Pons (tissue), 1 donor: ENCODE measurements around the gene IL1R1.
A peak's percentile ranks its signal among the peaks of the same experiment; 100 is the strongest.

Source experiments
- DNase-seq: peaks from one replicate; pipeline ENCODE4 v3.0.0-alpha.2; 2016; ENCODE audit warnings: low spot score

The IL1R1 gene

DNA sequence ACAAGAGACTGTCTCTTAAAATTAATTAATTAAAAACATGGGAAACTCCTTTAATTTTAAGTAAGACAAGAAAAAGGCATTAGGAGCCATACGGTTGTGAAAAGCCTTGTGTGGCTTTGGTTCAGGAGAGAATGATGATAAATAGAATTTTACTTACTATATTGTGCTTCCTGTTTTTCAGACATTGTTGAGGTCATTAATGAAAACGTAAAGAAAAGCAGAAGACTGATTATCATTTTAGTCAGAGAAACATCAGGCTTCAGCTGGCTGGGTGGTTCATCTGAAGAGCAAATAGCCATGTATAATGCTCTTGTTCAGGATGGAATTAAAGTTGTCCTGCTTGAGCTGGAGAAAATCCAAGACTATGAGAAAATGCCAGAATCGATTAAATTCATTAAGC, 33.6 kb downstream of the IL1R1 start:
- no peak for DNase-seq

DNA sequence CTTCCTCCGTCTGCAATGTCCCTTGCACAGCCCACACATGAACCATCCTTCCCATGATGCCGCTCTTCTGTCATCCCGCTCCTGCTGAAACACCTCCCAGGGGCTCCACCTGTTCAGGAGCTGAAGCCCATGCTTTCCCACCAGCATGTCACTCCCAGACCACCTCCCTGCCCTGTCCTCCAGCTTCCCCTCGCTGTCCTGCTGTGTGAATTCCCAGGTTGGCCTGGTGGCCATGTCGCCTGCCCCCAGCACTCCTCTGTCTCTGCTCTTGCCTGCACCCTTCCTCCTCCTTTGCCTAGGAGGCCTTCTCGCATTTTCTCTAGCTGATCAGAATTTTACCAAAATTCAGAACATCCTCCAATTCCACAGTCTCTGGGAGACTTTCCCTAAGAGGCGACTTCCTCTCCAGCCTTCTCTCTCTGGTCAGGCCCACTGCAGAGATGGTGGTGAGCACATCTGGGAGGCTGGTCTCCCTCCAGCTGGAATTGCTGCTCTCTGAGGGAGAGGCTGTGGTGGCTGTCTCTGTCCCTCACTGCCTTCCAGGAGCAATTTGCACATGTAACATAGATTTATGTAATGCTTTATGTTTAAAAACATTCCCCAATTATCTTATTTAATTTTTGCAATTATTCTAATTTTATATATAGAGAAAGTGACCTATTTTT, 35.4 kb downstream of the IL1R1 start:
- no peak for DNase-seq

DNA sequence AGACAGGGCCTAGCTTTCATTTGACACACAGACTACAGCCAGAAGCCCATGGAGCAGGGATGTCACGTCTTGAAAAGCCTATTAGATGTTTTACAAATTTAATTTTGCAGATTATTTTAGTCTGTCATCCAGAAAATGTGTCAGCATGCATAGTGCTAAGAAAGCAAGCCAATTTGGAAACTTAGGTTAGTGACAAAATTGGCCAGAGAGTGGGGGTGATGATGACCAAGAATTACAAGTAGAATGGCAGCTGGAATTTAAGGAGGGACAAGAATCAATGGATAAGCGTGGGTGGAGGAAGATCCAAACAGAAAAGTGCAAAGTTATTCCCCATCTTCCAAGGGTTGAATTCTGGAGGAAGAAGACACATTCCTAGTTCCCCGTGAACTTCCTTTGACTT, 36.5 kb downstream of the IL1R1 start:
- no peak for DNase-seq

DNA sequence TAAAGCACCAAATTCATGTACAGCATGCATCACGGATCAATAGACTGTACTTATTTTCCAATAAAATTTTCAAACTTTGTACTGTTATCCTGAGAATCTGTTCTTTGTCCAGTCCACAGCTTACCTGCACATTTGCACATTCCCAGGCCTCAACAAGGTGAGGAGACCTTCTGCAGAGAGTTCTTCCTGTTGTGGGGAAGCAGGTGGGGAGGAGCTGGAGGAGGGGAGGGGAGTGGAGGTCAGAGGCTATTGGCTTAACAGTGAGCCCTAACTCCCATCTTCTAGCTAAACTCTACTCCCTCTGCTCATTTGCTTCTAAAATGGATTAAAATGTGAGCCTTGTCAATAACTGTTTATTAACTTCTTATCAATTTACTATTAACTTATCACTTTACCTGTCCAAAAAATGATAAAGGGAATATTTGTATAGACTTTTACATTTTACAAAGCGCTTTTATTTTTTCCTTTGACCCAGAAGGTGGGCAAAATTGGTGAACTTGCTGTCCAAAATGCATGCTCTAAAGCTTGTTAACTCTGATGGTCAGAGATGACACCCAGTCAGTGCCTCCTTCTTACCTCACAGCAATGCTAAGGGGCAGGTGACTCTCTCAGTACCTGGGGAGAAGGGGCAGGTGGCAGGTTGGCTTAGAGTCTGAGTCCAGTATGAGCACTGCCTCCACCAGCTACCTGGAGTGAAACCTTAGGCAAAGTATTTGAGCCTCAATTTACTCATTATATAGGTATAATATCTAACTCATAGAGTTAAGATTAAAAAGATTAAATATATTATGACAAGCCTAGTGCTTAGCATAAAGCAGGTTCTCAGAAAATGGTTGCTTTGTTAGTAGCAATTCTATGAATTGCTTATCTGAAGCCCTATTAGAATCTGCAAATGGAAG, 37.5 kb downstream of the IL1R1 start:
- DNase-seq: no peak

DNA sequence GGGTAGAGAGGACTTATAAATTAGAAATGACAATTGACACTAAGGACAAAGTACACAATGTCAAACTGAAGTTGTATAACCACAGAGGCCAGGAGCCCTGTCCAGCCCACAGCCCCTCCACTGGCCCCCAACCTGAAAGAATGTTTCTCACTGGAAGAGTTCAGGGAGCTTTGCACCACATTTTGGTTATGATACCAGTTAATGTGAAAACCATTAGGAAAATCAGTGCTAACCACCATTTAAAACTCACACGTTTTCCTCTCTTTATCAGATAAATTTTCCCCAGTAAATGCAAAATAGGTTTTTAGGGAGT, 38.1 kb downstream of the IL1R1 start:
- no peak for DNase-seq

DNA sequence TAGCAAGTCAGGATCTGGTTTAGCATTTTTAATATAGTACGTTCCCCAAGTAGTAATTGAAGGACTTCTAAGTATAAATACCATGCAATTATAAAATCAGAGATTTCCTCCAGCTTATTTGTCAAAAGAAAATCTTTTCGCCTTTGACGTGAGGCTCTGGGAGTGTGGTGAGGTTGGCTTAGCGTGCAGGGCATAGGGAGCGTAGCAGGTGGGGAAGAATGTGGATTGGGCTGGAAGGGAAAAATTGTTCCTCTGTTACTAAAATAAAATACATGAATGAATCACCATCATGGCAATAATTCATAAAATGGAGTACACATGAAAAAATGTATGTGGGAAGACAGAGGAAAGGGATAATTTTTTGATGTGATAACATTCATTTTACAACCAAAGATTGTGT, 38.8 kb downstream of the IL1R1 start:
- no peak for DNase-seq

DNA sequence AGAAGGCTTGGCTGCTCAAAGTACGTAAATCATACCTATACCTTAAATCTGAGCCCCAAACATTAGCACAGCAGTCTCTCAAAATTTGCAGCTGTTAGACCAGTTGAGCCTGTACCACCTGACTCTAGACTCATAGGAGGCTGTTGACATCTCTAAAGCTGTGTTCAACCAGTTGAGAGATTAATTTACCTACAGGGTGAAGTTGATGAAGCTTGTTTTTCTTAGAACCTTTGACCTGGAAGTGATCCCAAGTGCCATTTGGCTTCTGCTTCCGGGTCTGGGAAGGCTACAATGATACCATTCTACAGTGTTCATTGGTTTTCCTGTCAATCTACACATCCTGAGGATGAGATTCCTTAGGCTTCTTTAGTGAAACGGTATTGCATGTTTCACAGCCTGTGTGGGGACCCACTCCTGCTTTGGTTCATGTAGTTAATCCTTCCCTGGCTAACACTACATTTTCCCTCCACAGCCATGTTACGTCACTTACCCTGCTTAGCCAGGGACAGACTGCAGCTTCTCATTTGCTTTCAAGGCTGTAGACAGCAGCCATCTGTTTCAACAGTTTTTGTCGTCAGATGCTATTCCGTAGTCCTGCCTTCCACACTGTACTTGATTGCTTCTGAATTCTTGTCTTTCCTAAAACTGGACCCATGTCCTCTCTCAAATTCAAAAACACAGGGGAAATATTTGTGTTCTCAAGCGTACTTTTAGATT, 39.5 kb downstream of the IL1R1 start:
- no peak for DNase-seq

DNA sequence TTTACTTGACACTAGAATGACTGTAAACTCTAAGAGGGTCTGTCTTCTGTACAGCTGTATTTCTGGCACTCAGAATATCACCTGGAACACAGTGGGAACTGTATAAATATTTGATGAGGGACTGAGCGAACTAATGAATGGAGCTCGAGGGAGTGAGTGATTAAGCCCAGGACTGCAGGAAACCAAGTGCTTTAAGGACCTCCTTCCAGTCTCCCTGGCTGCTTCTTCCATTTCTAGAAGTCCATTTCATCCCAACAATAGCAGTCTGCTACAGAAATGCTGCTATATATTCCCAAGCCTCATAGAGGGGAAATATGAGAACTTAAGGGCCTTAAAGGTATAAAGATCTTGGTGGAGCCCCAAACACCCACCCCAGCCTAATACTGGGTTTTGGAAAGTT, 41.5 kb downstream of the IL1R1 start:
- DNase-seq: no peak

DNA sequence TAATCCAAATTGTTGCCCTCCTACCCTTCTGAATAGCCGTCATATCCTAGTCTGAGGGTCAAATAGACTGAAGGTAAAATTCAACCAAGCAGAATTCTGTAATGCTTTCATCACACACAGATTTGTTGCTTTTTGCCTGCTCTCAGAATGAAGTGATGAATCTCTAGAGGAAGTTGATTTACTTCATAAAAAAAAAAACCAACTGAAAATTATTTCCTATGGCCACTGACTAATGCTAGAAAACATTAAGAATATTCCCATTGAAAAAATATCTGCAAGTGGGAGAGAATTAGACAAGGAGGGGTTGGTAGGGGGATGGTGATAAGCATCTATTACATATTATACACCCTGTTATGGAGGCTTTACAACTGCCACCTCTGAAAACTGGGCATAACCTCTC, 42.0 kb downstream of the IL1R1 start:
- no peak for DNase-seq

DNA sequence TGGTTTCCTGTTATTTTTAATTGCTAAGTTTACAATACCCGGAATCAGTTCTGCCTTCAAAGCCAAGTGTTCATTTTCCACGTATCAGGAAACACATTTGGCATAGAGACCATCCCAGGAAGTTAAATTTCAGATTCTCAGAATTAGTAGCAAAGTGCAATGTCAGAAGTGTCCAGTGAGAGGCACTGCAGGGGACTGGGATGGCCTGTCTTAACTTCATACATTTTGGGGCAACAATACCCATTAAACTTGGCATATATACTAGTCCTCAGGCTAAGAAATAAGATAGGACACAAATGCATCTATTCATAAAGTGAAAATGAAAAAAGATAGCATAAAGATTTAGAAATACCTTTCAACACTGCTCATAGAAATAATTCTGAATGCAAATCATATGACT, 42.8 kb downstream of the IL1R1 start:
- DNase-seq: peak; percentile 11

DNA sequence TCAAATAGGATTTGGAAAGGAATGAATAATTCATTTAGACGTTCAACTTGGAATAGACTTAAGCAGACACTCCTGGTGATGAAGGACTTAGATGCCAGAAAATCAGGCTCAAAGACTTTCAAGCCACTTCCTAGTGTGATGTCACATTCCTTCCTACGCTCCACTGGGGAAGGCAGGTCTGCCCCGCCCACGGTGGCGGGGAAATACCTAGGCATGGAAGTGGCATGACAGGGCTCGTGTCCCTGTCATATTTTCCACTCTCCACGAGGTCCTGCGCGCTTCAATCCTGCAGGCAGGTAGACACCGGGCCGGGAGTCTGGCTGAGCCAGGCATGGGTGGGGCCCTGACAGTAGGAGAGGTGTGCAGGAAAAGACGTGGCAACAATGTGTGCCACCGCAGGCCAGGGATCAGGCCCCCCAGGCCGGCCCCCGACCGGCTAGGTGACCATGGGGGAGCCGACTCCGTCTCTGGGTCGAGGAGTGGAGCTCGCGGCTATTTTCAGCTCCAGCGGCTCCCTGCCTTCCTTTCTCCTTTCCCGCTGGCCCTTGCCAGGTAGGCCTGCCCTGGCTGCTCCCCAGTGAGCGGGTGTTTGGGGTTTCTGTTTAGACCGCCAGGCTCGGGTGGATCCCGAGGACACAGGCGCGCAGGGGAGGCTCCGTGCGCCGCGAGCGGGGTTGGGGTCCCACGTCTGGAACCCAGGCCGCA, 44.4 kb downstream of the IL1R1 start, which contains the start of gene IL1RL2:
IL1RL2 (plus strand) TSS at position 233 of the 705 bp plus-strand sequence. CDS start 845 bp downstream, outside the sequence.
- DNase-seq: no peak

DNA sequence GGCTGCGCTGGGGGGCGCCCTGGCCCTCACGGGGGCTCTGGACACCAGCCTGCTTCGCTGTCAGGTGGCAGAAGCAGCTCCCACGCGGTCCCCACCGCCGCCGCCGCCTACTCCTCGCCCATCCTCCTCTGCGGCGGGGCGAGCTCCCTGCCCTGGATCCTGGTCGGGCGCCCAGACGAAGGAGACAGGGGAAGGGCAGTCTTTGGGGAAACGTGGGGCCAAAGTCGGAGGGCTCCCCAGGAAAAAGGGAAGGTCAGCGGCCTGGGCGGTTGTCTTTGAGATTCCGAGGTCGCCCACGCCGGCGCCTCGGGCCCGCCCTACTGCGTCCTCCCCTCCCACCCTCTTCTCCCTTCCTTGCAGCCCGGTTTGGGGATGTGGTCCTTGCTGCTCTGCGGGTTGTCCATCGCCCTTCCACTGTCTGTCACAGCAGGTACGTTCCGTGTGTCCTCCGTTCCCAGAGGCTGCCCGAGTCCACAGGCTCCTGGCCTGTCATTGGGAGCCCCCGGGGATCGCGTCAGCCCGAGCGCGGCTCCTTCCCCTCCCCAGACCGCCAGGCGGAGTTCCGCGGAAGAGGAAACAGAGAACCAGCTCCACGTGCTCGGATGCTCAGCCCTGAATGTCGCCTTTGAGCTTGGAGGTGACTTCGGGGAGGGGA, 45.1 kb downstream of the IL1R1 start:
- DNase-seq: peak; percentile 17

DNA sequence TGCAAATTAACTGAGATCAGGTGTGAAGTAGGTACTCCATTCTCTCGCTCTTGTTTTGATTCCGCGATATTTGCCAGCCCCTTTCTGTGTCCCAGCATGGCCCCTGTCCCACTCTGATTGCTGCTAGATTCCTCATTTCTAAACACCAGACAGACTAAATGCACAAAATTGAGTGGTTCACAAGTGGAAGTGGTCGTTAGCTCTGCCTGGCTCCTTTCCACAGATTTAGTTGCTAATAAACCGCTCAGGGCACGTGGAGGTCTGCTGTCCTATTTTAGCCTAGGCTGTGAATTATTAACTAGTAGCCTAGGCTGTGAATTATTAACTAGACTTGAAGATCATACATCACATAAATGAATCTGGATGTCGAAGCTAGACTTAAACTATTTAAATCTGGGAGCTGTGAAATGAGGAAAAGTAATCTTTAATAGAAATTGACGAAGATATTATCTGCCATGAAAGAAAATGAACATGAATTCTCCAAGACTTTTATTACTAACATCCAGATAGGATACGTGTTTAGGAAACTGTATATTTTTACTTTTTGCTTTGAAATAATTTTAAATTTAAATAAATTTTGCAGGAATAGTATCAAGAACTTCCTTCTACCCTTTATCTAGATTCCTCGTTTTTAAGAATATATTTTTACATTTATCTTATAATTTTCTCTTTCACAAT, 48.0 kb downstream of the IL1R1 start:
- DNase-seq: no peak

DNA sequence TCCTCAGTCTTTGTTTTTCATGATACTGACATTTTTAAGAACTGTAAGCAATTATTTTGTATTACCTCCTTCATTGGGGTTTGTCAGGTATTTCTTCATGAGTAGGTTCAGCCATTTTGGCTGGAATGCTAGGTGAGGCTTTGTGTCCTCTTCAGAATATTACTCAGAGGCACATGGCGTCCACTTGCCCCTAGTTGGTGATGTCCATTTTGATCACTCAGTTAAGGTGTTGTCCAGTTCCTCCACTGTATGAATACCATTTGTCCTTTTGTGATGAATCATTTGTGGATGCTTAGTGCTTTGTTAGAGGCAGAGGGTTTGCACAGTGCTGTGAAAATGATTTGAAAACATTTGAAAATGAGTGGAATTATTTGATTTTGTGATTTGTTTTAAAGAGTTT, 49.0 kb downstream of the IL1R1 start:
- DNase-seq: no peak

DNA sequence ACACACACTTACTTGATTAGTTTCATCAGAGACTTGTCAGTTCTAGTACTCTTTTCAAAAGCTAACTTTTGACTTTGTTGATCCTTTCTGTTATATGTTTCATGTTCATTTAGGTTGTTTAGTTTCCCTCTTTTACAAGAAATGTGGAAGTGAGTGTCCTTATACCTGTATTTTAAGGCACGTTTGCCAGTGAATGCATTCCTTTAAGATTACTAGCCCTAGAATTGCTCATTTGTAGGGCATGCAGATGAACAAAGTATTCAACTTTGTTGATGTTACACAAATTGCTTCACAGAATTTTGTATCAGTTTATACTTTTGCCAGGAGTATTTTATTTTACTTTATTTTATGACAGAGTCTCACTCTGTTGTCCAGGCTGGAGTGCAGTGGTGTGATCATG, 50.5 kb downstream of the IL1R1 start:
- DNase-seq: no peak

DNA sequence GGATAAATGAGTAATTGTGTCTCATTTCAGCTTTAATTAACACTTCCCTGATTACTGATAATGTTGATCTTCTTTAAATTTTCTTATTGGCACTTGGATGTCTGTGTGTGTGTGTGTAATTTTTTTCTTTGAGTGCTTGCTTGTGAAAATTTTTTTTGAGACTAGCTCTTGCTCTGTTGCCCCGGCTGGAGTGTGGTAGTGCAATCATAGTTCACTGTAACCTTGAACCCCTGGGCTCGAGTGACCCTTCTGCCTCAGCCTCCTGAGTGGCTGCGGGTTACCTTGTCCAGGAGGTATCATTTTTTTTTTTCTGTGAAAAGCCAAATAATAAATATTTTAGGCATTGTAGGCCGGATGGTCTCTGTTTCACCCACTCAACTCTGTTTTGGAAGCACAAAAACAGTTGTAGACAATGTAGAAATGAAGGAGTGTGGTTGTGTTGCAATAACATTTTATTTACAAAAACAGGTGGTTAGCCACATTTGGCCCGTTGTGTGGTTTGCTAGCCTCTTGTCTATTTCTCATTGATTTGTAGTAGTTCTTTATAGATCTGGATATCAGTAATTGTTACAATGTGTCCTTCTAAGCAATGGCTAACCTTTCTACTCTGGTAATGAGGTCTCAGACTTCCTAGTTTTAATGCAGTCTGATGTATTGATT, 52.2 kb downstream of the IL1R1 start:
- no peak for DNase-seq

DNA sequence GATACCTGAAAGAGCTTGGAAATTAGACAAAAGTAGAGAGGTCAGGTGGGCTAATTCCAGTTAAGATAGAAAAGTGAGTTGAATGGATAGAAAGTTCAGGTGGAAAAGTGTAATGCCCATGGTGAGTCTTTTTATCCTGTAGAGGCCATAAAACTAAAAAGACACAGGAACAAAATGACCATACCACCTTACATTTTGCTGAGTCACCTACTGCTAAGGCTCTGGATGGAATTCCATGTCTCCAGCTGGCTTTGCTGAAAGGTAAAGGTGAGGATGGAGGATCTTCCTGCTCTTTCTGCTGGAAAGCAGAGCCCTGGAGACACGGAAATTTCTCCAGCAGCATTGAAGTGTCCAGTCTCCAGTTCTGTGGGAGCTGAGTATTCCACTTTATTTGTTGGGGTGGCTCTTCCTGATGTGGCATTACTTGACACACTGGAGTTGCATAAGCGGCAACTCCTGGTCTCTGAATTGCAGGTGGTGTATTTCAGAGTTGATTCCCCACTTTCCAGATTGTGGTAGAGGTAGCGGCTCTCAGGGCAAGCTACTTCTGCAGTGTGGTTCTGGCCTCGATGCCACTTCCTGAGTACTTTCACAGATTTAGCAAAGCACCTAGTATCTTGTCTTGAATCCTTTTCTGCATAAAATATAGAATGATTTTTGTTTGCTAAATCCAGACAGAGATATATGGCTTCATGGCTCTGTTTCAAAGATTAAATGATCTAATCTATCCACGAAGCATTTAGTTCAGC, 55.0 kb downstream of the IL1R1 start:
- DNase-seq: no peak

DNA sequence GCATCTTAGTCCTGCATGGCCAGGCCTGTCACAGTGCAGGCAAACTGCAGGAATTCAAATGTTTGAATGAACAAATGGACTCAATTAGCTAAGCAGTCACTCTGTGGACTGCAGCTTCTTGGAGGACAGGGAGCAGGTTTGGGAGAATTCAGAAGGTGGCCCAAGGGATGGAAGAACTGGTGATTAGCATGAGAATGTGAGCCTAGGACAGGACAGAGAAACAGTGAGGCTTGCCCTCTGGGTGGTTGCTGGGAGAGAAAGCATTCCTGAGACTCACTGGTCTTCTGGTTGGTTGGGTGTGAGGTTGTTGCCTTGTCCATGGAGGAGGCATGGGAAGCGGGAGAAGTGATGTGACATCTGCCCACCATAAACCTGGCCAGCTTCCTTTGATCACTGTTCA, 58.0 kb downstream of the IL1R1 start:
- DNase-seq: no peak

DNA sequence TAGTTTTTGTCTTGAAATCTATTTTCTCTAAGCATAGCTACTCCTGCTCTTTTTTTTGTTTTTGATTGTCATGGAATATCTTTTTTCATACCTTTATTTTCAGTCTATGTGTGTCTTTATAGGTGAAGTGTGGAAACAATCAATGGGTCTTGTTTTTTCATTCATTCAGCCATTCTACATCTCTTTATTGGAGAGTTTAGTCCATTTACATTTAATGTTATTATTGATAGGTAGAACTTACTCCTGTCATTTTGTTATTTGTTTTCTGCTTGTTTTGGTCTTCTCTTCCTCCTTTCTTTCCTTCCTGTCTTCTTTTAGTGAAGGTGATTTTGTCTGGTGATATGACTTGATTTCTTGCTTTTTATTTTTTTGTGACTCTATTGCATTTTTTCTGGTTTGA, 62.1 kb downstream of the IL1R1 start:
- no peak for DNase-seq
